ENCODE data around the gene IFT122. TPM values are rescaled to one million over a fixed set of nuclear protein-coding genes. Genes with fewer than 3 reads are reported as not detected.

IFT122 gene
- total RNA-seq, 4 donors from 2014 or later: 9.5 to 47.6 (median 24.5) TPM

DNA sequence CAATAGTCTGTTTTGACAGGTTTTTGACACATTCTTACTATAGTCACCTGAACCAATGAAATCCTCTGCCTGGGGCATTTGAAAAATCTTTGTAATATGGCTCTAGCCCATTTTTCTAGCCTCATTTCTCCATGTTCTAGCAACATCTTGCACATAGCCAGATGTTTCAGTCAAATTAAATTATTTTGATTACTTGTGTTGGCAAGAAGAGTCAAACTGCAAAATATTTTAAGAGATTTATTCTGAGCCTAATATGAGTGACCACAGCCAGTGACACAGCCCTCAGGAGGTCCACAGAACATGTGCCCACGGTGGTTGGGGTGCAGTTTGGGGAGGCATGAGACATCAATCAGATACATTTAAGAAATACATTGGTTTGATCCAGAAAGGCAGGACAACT lies 6.9 kb downstream of the IFT122 start:
- no peak overlapping the region for H3K4me3 ChIP-seq
- H3K27me3 ChIP-seq: no peaks in the 10 kb centered on the region
- TF ChIP-seq POLR2AphosphoS5 (IDR thresholded peaks at IDR 0.05) (no peak), POLR2A (IDR thresholded peaks at IDR 0.05) (no peak), EP300 (IDR thresholded peaks at IDR 0.05) (no peak)
- TF ChIP-seq, protein P1, sequence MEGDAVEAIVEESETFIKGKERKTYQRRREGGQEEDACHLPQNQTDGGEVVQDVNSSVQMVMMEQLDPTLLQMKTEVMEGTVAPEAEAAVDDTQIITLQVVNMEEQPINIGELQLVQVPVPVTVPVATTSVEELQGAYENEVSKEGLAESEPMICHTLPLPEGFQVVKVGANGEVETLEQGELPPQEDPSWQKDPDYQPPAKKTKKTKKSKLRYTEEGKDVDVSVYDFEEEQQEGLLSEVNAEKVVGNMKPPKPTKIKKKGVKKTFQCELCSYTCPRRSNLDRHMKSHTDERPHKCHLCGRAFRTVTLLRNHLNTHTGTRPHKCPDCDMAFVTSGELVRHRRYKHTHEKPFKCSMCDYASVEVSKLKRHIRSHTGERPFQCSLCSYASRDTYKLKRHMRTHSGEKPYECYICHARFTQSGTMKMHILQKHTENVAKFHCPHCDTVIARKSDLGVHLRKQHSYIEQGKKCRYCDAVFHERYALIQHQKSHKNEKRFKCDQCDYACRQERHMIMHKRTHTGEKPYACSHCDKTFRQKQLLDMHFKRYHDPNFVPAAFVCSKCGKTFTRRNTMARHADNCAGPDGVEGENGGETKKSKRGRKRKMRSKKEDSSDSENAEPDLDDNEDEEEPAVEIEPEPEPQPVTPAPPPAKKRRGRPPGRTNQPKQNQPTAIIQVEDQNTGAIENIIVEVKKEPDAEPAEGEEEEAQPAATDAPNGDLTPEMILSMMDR (IDR thresholded peaks at IDR 0.05): no peak
- no peak overlapping the region for H3K27ac ChIP-seq
- H3K9me3 ChIP-seq: no peaks in the 10 kb centered on the region
- peaks cover 19% of the 10 kb centered on the region for H3K4me1 ChIP-seq
- DNase-seq (ENCODE audit: low spot score in 2 of 2): no peak
- H3K36me3 ChIP-seq: peaks cover 3% of the 10 kb centered on the region
- 93% methylated on average over 1 of the region's 1 CpG for WGBS

DNA sequence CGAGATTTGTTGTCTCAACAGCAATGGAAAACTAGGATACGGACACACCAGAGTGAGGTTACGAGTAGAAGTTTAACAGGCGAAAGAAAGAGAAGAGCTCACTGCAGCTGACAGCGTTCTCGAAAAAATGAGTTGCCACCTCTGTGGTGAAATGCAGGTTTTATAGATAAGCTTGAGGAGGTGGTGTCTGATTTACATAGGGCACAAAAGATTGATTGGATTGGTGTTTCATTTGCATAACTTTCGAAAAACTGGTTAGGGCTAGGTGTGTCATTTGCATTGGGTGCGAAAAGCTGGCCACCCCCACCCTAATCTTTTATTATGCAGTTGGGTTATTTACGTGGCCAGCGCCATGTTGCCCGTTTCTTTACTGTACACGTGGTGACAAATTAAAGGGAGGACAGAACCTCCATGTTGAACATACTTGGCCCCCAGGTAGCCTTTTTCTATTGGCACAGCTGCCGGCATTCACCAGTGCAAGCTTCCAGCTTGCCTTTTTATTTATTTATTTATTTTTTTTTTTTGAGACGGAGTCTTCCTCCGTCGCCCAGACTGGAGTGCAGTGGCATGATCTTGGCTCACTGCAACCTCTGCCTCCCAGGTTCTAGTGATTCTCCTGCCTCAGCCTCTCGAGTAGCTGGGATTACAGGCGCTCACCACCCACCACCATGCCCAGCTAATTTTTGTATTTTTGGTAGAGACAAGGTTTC lies 8.3 kb downstream of the IFT122 start:
- TF ChIP-seq POLR2AphosphoS5 (IDR thresholded peaks at IDR 0.05) (no peak), POLR2A (IDR thresholded peaks at IDR 0.05) (no peak), EP300 (IDR thresholded peaks at IDR 0.05) (no peak)
- TF ChIP-seq, protein P1 (IDR thresholded peaks at IDR 0.05): no peak
- peaks cover 14% of the 10 kb centered on the region for H3K36me3 ChIP-seq
- no peaks in the 10 kb centered on the region for H3K9me3 ChIP-seq
- no peak for DNase-seq (ENCODE audit: low spot score in 2 of 2)
- H3K27me3 ChIP-seq: no peaks in the 10 kb centered on the region
- no peak overlapping the region for H3K4me3 ChIP-seq
- WGBS: 91% methylated on average over 18 of the region's 18 CpGs
- H3K27ac ChIP-seq: no peak overlapping the region
- H3K4me1 ChIP-seq: peaks cover 5% of the 10 kb centered on the region

DNA sequence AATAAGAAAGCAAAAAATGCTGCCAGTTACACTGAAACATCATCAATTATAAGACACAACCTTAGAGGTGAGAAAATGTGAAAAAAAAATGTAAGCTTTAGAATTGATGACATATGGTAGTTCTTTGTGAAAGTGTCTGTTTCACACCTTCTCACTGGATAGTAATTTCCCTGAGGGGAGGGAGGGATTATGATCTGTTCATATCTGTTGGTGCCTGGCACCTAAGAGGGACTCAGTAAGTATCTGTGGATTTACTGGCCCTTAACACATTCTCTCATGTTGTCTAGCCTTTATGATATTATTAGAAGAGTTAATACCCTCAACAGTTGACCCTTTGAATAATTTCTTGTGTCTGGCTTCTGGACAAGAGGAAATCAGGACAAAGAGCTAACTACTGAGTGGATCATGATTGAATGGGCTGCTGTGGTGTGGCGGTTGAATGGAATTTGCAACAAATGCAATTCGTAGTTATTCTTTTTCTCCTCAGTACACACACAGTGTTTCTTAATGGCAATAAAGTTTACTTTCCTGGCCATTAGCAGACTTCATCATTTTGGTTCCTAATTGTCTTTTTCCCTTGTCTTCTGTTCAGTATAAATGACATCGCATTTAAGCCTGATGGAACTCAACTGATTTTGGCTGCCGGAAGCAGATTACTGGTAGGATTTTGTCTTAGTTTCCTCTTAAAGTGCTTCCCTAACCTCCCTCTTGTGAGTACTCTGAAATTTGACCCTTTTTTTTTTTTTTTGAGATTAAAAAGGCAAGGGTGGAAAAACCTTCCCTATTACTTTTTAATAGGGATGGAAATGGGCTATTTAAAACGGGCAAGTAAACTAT lies 9.5 kb downstream of the IFT122 start:
- 76% methylated on average over 5 of the region's 5 CpGs for WGBS
- no peaks in the 10 kb centered on the region for H3K9me3 ChIP-seq
- H3K4me3 ChIP-seq: no peak overlapping the region
- H3K4me1 ChIP-seq: no peaks in the 10 kb centered on the region
- peaks cover 18% of the 10 kb centered on the region for H3K36me3 ChIP-seq
- TF ChIP-seq EP300 (IDR thresholded peaks at IDR 0.05): no peak
- TF ChIP-seq, protein P1 (IDR thresholded peaks at IDR 0.05): no peak
- no peak for TF ChIP-seq POLR2A (IDR thresholded peaks at IDR 0.05)
- no peak for TF ChIP-seq POLR2AphosphoS5 (IDR thresholded peaks at IDR 0.05)
- H3K27me3 ChIP-seq: no peaks in the 10 kb centered on the region
- no peak overlapping the region for H3K27ac ChIP-seq
- no peak for DNase-seq (ENCODE audit: low spot score in 2 of 2)

DNA sequence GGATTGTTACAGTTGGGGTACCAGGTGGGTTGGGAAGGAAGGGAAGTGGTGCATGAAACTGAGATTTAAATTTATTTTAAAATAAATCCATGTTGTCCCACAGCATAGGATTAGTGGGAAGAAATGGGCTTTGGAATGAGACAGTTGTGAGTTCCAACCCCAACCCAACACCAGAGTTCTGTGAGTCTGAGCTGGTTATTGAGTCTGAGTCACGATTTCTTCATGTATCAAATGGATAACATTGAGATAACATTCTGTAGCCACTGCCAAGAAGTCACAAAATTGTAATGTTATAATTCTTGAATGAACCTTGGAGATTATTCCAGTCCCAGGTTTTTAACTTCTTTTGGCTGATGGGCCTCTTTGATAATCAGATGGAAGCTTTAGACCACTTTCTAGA lies 13.7 kb downstream of the IFT122 start:
- Histone ChIP-seq H3K4me1 (no peaks in the 10 kb centered on the region), H3K4me3 (no peak overlapping the region), H3K9me3 (no peaks in the 10 kb centered on the region), H3K27ac (no peak overlapping the region), H3K27me3 (no peaks in the 10 kb centered on the region), H3K36me3 (peaks cover 37% of the 10 kb centered on the region)
- DNase-seq (ENCODE audit: low spot score in 2 of 2): no peak
- 87% methylated on average over 1 of the region's 1 CpG for WGBS
- TF ChIP-seq, protein P1 (IDR thresholded peaks at IDR 0.05): no peak
- TF ChIP-seq POLR2A (IDR thresholded peaks at IDR 0.05) (no peak), POLR2AphosphoS5 (IDR thresholded peaks at IDR 0.05) (no peak), EP300 (IDR thresholded peaks at IDR 0.05) (no peak)

DNA sequence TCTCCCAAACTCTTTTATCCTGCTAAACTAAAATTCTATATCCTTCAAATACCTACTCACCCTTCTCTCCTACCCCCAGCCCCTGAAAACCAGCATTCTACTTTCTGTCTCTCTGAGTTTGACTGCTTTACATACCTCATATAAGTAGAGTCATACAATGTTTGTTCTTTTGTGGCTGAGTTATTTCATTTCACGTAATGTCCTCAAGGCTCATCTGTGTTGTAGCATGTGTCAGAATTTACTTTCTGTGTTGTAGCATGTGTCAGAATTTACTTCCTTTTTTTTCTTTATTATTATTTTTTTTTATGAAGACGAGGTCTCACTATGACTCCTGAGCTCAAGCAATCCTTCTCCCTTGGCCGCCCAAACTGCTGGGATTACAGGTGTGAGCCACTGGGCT lies 20.1 kb downstream of the IFT122 start:
- no peak overlapping the region for H3K27ac ChIP-seq
- no peaks in the 10 kb centered on the region for H3K27me3 ChIP-seq
- H3K4me1 ChIP-seq: no peaks in the 10 kb centered on the region
- no peaks in the 10 kb centered on the region for H3K9me3 ChIP-seq
- no peak for TF ChIP-seq EP300 (IDR thresholded peaks at IDR 0.05)
- TF ChIP-seq, protein P1 (IDR thresholded peaks at IDR 0.05): no peak
- TF ChIP-seq POLR2A (IDR thresholded peaks at IDR 0.05): no peak
- TF ChIP-seq POLR2AphosphoS5 (IDR thresholded peaks at IDR 0.05): no peak
- 85% methylated on average over 3 of the region's 3 CpGs for WGBS
- peaks cover 53% of the 10 kb centered on the region for H3K36me3 ChIP-seq
- H3K4me3 ChIP-seq: no peak overlapping the region
- no peak for DNase-seq (ENCODE audit: low spot score in 2 of 2)
